Central memory CD8-positive, alpha-beta T cell (primary cell): Measurements from ENCODE around the gene MGRN1.

Experiments
- ATAC-seq: fragments of 150-1000 bp; cut with Tn5 transposase; replicated peaks from 2 replicates; pipeline ENCODE4 v1.10.0; 2022; ENCODE audit warnings: mild to moderate bottlenecking, moderate FRiP score, moderate number of reproducible peaks; ENCODE audit not compliant: poor library complexity, severe bottlenecking; ENCODE audit errors: extremely low read depth
- DNase-seq, 2 donors: peaks; one replicate each; pipeline ENCODE4 v3.0.0; 2021; ENCODE audit warnings: low spot score in 2 of 2
- H3K27ac Mint-ChIP-seq: one replicate; pipeline ENCODE4 v1.8.0; 2022; ENCODE audit warnings: low read depth, mild to moderate bottlenecking, moderate library complexity, mixed read lengths
- H3K27me3 Mint-ChIP-seq: one replicate; pipeline ENCODE4 v1.8.0; 2022; ENCODE audit warnings: mixed read lengths
- H3K36me3 Mint-ChIP-seq: one replicate; pipeline ENCODE4 v1.8.0; 2022; ENCODE audit warnings: mild to moderate bottlenecking, moderate library complexity, mixed read lengths; ENCODE audit not compliant: insufficient read depth
- H3K4me1 Mint-ChIP-seq: one replicate; pipeline ENCODE4 v1.8.0; 2022; ENCODE audit warnings: mixed read lengths
- H3K4me3 Mint-ChIP-seq: one replicate; pipeline ENCODE4 v1.8.0; 2022; ENCODE audit warnings: mild to moderate bottlenecking, moderate library complexity, mixed read lengths
- H3K9me3 Mint-ChIP-seq: one replicate; pipeline ENCODE4 v1.8.0; 2022; ENCODE audit warnings: mixed read lengths

Gene MGRN1

GRCh38 chr16:4666537-4667202, 42.0 kb downstream of the MGRN1 start:
- H3K4me3 Mint-ChIP-seq = no peak overlapping the region
- no peak overlapping the region for H3K27ac Mint-ChIP-seq
- ATAC-seq = no peak
- H3K27me3 Mint-ChIP-seq = no peaks in the 10 kb centered on the region
- peaks cover 10% of the 10 kb centered on the region for H3K4me1 Mint-ChIP-seq
- H3K36me3 Mint-ChIP-seq = peaks cover 9% of the 10 kb centered on the region
- no peaks in the 10 kb centered on the region for H3K9me3 Mint-ChIP-seq
- DNase-seq = no peak

- Mint-ChIP-seq H3K4me3 (no peak overlapping the region), H3K27ac (no peak overlapping the region), H3K36me3 (peaks cover 9% of the 10 kb centered on the region), H3K4me1 (peaks cover 10% of the 10 kb centered on the region), H3K9me3 (no peaks in the 10 kb centered on the region), H3K27me3 (no peaks in the 10 kb centered on the region)
- DNase-seq (no peak), ATAC-seq (no peak)
Measured at GRCh38 chr16:4667203-4667963, 42.8 kb downstream of the MGRN1 start.

- Mint-ChIP-seq H3K9me3 (no peaks in the 10 kb centered on the region), H3K27ac (no peak overlapping the region), H3K36me3 (peaks cover 7% of the 10 kb centered on the region), H3K27me3 (no peaks in the 10 kb centered on the region), H3K4me1 (peaks cover 8% of the 10 kb centered on the region), H3K4me3 (no peak overlapping the region)
- no peak for ATAC-seq
- no peak for DNase-seq
Measured at GRCh38 chr16:4668313-4668960, 43.8 kb downstream of the MGRN1 start.

GRCh38 chr16:4673387-4674046, 48.9 kb downstream of the MGRN1 start:
- H3K27ac Mint-ChIP-seq = no peak overlapping the region

GRCh38 chr16:4674926-4675530, 50.4 kb downstream of the MGRN1 start:
- ATAC-seq (no peak), DNase-seq (no peak)
- H3K4me1 Mint-ChIP-seq = peaks cover 26% of the 10 kb centered on the region
- H3K36me3 Mint-ChIP-seq = peaks cover 4% of the 10 kb centered on the region
- no peaks in the 10 kb centered on the region for H3K27me3 Mint-ChIP-seq
- peak overlapping the region; percentile 62 for H3K4me3 Mint-ChIP-seq
- no peaks in the 10 kb centered on the region for H3K9me3 Mint-ChIP-seq
- peak overlapping the region; percentile 92 for H3K27ac Mint-ChIP-seq

More at GRCh38 chr16:4673387-4674046, 48.9 kb downstream of the MGRN1 start:
- Mint-ChIP-seq H3K9me3 (no peaks in the 10 kb centered on the region), H3K36me3 (peaks cover 3% of the 10 kb centered on the region), H3K4me3 (no peak overlapping the region), H3K4me1 (peaks cover 25% of the 10 kb centered on the region), H3K27me3 (no peaks in the 10 kb centered on the region)
- DNase-seq = no peak
- ATAC-seq = no peak

GRCh38 chr16:4675864-4676786, 51.5 kb downstream of the MGRN1 start:
- ATAC-seq = peak; percentile 95
- DNase-seq = peak; percentile 44 to 57
- Mint-ChIP-seq H3K9me3 (no peaks in the 10 kb centered on the region), H3K27ac (peak overlapping the region; percentile 92), H3K4me1 (peaks cover 26% of the 10 kb centered on the region), H3K4me3 (peak overlapping the region; percentile 62), H3K27me3 (no peaks in the 10 kb centered on the region), H3K36me3 (peaks cover 4% of the 10 kb centered on the region)

- Mint-ChIP-seq H3K36me3 (peaks cover 7% of the 10 kb centered on the region), H3K9me3 (no peaks in the 10 kb centered on the region), H3K27me3 (no peaks in the 10 kb centered on the region), H3K4me1 (peaks cover 26% of the 10 kb centered on the region), H3K27ac (peak overlapping the region; percentile 92), H3K4me3 (peak overlapping the region; percentile 62)
- ATAC-seq (peak; percentile 9), DNase-seq (no peak)
Measured at GRCh38 chr16:4676831-4677230, 52.2 kb downstream of the MGRN1 start.

GRCh38 chr16:4677390-4677789, 52.8 kb downstream of the MGRN1 start:
- no peak for DNase-seq
- Mint-ChIP-seq H3K27ac (peak overlapping the region; percentile 92), H3K9me3 (no peaks in the 10 kb centered on the region), H3K4me1 (peaks cover 26% of the 10 kb centered on the region), H3K27me3 (no peaks in the 10 kb centered on the region), H3K4me3 (no peak overlapping the region), H3K36me3 (peaks cover 9% of the 10 kb centered on the region)
- ATAC-seq = no peak

GRCh38 chr16:4677994-4678393, 53.4 kb downstream of the MGRN1 start:
- Mint-ChIP-seq H3K4me3 (no peak overlapping the region), H3K27ac (peak overlapping the region; percentile 85), H3K27me3 (no peaks in the 10 kb centered on the region), H3K4me1 (peaks cover 26% of the 10 kb centered on the region), H3K36me3 (peaks cover 9% of the 10 kb centered on the region), H3K9me3 (no peaks in the 10 kb centered on the region)
- ATAC-seq (no peak), DNase-seq (no peak)

- H3K4me3 Mint-ChIP-seq = no peak overlapping the region
- peaks cover 26% of the 10 kb centered on the region for H3K4me1 Mint-ChIP-seq
- DNase-seq (no peak), ATAC-seq (no peak)
- H3K27me3 Mint-ChIP-seq = no peaks in the 10 kb centered on the region
- peak overlapping the region; percentile 85 for H3K27ac Mint-ChIP-seq
- peaks cover 8% of the 10 kb centered on the region for H3K36me3 Mint-ChIP-seq
- H3K9me3 Mint-ChIP-seq = no peaks in the 10 kb centered on the region
Measured at GRCh38 chr16:4678596-4678995, 54.0 kb downstream of the MGRN1 start.

GRCh38 chr16:4679156-4679849, 54.7 kb downstream of the MGRN1 start:
- H3K4me1 Mint-ChIP-seq = peaks cover 26% of the 10 kb centered on the region

More at GRCh38 chr16:4679156-4679849, 54.7 kb downstream of the MGRN1 start:
- Mint-ChIP-seq H3K9me3 (no peaks in the 10 kb centered on the region), H3K4me3 (no peak overlapping the region), H3K27ac (no peak overlapping the region), H3K27me3 (no peaks in the 10 kb centered on the region), H3K36me3 (peaks cover 7% of the 10 kb centered on the region)
- ATAC-seq (no peak), DNase-seq (no peak)
